Ascending aorta (tissue), 2 donors: ENCODE measurements around the gene ZFC3H1. TPM values are rescaled to one million over a fixed set of nuclear protein-coding genes. Genes with fewer than 3 reads are reported as not detected.

ENCODE experiments used
- DNase-seq, 2 donors: peaks; one replicate each; pipeline ENCODE4 v3.0.0-alpha.2; 2019; ENCODE audit warnings: low spot score in 2 of 2
- H3K27ac ChIP-seq, 2 donors: fragments of 200-600 bp; sonication (generic); one replicate each; pipeline ENCODE4 v1.5.1; 2016 to 2017; ENCODE audit warnings: mild to moderate bottlenecking in 1 of 2
- H3K27me3 ChIP-seq: fragments of 200-600 bp; sonication (generic); one replicate; pipeline ENCODE4 v1.5.1; 2017
- H3K36me3 ChIP-seq, 2 donors: fragments of 200-600 bp; sonication (generic); one replicate each; pipeline ENCODE4 v1.5.1; 2016
- H3K4me1 ChIP-seq, 2 donors: fragments of 200-600 bp; sonication (generic); one replicate each; pipeline ENCODE4 v1.5.1; 2016 to 2017; ENCODE audit warnings: mild to moderate bottlenecking in 1 of 2
- H3K4me3 ChIP-seq, 2 donors: fragments of 200-600 bp; sonication (generic); one replicate each; pipeline ENCODE4 v1.5.1; 2016 to 2017; ENCODE audit warnings: mild to moderate bottlenecking in 1 of 2
- H3K9me3 ChIP-seq, 2 donors: fragments of 200-600 bp; sonication (generic); one replicate each; pipeline ENCODE4 v1.5.1; 2016
- CTCF ChIP-seq, 3 experiments: fragments of 200-600 bp in 2 of 3; fragments of 450-650 bp in 1 of 3; sonication (generic) in 2 of 3; IDR thresholded peaks; one replicate each; pipeline ENCODE4 v1.5.1; 2016 to 2019; ENCODE audit warnings: antibody characterized with exemption in 3 of 3, mild to moderate bottlenecking in 1 of 3, moderate library complexity in 1 of 3
- intact Hi-C: fragments of 100-400 bp; cut with DNase I; formaldehyde crosslinking; loops from one replicate; pipeline ENCODE4 v1.15.1; 2023
- total RNA-seq: library from RNA; depleted of rRNA; stranded (reverse); fragments of >200 nt; gene quantifications from one replicate; pipeline ENCODE4 v1.1.0, GENCODE V29; 2016

The ZFC3H1 gene
- total RNA-seq, 1 donor from 2014 or later, result 15.8 TPM

GRCh38 chr12:71594214-71594948, 69.3 kb downstream of the ZFC3H1 start:
- Histone ChIP-seq H3K27me3 (no peaks in the 10 kb centered on the region), H3K36me3 (no peaks in the 10 kb centered on the region), H3K9me3 (no peaks in the 10 kb centered on the region), H3K4me3 (no peak overlapping the region), H3K27ac (no peak overlapping the region), H3K4me1 (no peaks in the 10 kb centered on the region)
- intact Hi-C loops, result no loop called here
- no peak for TF ChIP-seq CTCF (IDR thresholded peaks at IDR 0.05)
- DNase-seq, result no peak

GRCh38 chr12:71592841-71593240, 70.8 kb downstream of the ZFC3H1 start:
- Histone ChIP-seq H3K36me3 (no peaks in the 10 kb centered on the region), H3K9me3 (no peaks in the 10 kb centered on the region), H3K4me1 (no peaks in the 10 kb centered on the region), H3K27ac (no peak overlapping the region), H3K27me3 (no peaks in the 10 kb centered on the region), H3K4me3 (no peak overlapping the region)
- DNase-seq, result no peak
- TF ChIP-seq CTCF (IDR thresholded peaks at IDR 0.05), result no peak
- intact Hi-C loops, result no loop called here

DNA sequence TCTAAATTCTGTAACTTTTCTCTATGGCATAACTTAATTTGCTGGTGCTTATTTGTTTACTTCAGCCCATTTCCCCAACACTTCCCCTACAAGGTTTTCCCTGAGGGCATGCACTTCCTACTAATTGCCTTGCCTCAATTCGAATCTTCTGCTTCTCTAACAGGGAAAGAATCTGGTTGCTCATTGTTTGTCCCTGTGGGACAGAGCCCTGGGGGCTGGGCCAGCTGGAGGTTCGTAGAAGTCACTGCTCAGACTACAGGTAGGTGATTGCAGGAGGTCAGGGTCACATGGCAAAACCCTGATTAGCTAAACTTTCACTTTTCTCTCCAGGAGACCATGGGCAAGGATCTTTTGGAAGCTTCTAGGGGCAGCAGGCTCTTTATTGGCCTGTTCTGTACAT, 72.0 kb downstream of the ZFC3H1 start:
- no peaks in the 10 kb centered on the region for H3K36me3 ChIP-seq
- no peaks in the 10 kb centered on the region for H3K27me3 ChIP-seq
- no peak overlapping the region for H3K27ac ChIP-seq
- no peaks in the 10 kb centered on the region for H3K9me3 ChIP-seq
- no peaks in the 10 kb centered on the region for H3K4me1 ChIP-seq
- no peak for DNase-seq
- TF ChIP-seq CTCF (IDR thresholded peaks at IDR 0.05), result no peak
- H3K4me3 ChIP-seq, result no peak overlapping the region
- intact Hi-C loops, result no loop called here

DNA sequence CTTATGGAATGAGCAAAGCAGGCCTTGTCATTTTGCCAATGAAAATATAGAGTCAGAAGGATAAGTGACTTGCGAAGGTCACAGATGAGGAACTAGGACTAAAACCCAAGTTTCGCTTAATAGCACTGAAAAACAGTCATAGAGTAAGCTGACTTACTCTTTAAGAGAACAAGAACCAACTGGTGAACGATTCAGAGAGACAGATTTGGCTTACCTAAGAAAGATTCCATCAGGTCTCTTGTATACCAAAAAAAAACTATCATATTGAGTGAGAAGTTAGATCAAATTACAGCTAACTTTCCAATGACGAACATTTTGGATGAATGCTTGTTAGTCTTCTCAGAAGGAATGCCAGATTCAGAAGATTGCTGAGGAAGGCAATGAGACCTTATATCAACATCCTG, 74.2 kb downstream of the ZFC3H1 start:
- intact Hi-C loops, result no loop called here
- H3K27me3 ChIP-seq, result no peaks in the 10 kb centered on the region
- H3K9me3 ChIP-seq, result no peaks in the 10 kb centered on the region
- no peak overlapping the region for H3K27ac ChIP-seq
- no peak overlapping the region for H3K4me3 ChIP-seq
- no peaks in the 10 kb centered on the region for H3K36me3 ChIP-seq
- TF ChIP-seq CTCF (IDR thresholded peaks at IDR 0.05), result no peak
- H3K4me1 ChIP-seq, result no peaks in the 10 kb centered on the region
- no peak for DNase-seq

GRCh38 chr12:71587012-71587411, 76.6 kb downstream of the ZFC3H1 start:
- DNase-seq, result no peak
- intact Hi-C loops, result no loop called here
- no peaks in the 10 kb centered on the region for H3K36me3 ChIP-seq
- H3K9me3 ChIP-seq, result no peaks in the 10 kb centered on the region
- no peaks in the 10 kb centered on the region for H3K4me1 ChIP-seq
- TF ChIP-seq CTCF (IDR thresholded peaks at IDR 0.05), result no peak
- H3K27ac ChIP-seq, result no peak overlapping the region
- H3K27me3 ChIP-seq, result no peaks in the 10 kb centered on the region
- H3K4me3 ChIP-seq, result no peak overlapping the region

GRCh38 chr12:71585218-71585617, 78.4 kb downstream of the ZFC3H1 start:
- no peak for TF ChIP-seq CTCF (IDR thresholded peaks at IDR 0.05)
- intact Hi-C loops, result no loop called here
- no peaks in the 10 kb centered on the region for H3K27me3 ChIP-seq
- H3K27ac ChIP-seq, result no peak overlapping the region
- no peak for DNase-seq
- H3K36me3 ChIP-seq, result no peaks in the 10 kb centered on the region
- no peak overlapping the region for H3K4me3 ChIP-seq
- H3K4me1 ChIP-seq, result no peaks in the 10 kb centered on the region
- no peaks in the 10 kb centered on the region for H3K9me3 ChIP-seq
